Inflammatory macrophage treated with lipopolysaccharide for 1 hour (primary cell): ENCODE measurements around the gene GOLGA6C.
"Not testable (repeated sequence)": the region's sequence is repeated elsewhere in the genome, so short reads cannot be mapped to it uniquely, and the experiment has no call there.

Source experiments
- DNase-seq, 2 donors: peaks; one replicate each; pipeline ENCODE4 v3.0.0-alpha.2; 2020 to 2022

Gene GOLGA6C

DNA sequence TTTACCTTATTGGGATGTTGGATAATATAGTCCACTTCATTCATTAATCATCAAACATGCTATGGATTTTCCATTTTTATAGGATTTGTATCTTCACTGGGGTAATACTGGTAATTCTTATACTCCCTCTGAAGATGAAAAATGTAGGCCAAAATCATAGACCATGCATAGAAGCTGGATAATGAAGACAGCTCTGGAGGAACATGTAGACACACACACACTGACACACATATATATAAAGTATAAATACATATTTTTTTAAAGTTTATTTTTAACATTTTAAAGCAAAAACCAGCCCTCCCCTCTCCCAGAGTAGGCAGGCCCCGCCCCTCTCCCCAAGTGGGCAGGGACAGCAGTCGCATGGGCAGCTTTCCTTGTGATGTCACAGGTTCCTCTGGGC is at the start of gene GOLGA6C:
Gene GOLGA6C, plus strand, starts transcription at position 301 of the 400 bp plus-strand sequence. CDS start 265 bp downstream, outside the sequence.
- not testable (repeated sequence) for DNase-seq

DNA sequence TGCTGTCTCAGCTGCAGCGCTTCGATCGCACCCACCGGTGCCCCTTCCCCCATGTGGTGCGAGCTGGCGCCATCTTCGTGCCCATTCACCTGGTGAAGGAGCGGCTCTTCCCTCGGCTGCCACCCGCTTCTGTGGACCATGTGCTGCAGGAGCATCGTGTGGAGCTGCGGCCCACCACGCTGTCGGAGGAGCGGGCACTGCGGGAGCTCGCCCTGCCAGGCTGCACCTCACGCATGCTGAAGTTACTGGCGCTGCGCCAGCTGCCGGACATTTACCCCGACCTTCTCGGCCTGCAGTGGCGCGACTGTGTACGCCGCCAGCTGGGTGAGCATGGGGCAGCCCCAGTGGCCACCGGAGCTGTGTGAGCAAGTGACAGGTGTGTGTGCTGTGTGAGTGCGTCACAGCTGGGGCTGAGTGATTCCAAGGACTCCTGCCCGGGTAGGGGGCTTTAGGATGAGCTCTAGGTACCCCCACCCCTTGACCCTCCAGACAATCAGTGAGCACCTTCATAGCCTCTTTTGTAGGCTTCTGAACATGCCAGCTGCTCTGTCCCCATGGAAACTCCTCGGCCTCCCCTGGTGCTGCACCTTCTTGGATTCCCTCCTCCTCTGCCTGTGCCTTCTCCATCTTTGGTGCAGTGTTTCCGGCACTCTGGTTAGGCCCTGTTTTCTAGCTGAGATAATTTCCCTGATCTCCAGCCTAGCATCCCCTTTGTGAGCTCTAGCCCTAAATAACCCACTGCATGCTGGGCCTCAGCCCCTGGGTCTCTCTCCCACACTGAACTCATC is 49.4 kb upstream of the GOLGA6C start:
- no peak for DNase-seq

DNA sequence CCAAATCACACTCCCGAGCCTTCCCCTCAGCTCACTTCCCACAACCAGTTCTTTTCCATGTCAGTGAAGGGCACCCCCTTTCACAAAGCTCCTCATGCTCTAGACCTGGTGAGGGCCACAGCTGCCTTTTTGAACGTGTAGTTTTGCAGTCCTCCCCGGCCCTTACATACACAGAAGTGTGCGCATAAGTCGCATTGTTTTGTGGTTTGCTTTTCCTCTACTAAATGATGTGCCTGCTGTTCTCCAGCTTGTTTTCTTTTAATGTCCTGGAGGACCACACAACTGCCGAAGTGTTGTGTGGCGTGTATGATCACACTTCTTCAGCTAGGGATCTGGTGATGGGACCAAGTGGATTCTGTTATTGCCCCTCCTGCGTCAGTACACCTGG is 48.9 kb upstream of the GOLGA6C start:
- no peak for DNase-seq

DNA sequence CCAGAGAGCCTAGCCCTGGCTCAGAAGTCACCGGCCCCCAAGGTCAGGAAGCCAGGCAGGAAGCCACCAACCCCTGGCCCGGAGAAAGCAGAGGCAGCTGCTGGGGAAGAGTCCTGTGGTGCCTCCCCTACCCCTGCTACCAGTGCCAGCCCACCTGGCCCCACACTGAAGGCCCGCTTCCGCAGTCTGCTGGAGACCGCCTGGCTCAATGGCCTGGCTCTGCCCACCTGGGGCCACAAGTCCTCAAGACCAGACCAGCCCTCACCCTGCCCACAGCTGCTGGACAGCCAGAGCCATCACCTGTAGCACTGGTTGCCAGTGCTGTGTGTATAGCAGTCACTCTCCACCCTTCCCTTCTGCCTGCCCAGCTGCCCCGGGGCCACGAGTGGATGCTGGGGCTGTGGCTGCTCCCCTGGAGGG is 47.3 kb upstream of the GOLGA6C start:
- no peak for DNase-seq

DNA sequence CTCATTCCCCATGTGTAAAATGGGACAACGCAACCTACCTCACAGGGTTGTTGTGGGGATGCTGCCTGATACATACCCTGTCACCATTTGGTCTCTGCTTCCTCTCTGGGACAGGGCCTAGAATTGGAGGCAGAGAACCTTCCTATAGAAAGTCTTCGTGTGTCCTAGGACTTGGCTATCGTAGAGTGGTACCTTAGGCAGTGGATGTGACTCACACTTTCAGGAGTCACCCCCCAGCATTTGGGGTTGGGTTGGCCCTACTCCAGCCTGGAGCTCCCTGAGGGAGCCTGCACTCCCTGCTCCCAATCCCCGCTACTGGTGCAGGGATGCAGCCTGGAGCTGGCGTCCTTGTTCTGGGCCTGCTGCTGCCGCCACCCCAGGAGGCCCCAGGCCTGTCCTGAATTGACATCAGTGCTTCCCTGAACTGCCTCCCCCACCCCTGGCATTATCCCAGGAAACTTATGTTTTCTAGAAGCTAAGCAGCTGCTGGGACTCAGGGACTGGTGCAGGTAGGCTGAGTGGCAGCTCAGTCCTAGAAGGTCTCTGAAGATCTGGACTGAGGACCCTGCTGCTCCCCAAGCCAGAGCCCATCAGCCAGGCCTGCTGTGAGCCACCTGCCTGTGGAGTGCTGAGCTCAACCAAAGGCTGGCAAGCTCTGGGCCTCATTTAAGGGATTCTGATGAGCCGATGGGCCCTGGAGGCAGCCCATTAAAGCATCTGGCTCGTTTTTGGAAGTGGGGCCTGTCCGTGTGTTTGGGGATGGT is 46.5 kb upstream of the GOLGA6C start:
- DNase-seq: no peak

DNA sequence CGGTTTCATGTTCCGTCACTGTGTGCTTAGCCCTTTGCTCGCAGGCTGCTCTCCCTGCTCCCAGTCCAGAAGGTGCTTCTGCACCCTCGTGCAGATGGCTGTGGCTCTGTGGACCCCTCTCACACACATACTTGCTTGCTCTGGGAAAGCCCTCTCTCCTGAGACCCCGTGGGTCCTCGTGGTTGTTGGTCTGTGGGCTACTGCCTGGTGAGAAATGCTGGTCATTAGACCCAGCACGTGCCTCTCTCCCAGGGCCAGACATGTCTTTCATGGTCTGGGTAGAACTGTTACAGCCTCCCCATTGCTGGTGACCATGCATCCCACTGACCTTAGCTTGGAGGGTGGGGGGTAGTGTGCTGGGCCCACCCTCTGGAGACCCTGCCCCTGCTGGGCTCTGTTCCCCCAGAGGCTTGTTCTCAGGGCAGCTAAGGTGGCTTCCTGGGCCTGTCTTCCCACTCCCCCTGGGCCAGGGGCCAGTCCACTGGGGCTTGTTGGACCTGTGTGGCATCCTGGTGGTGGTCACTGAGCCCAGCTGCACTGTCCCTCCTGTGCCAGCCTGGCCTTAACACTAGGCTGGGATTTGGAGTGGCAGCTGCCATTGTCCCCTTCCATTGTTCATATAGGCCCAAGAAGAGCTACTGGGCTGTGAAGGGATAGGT is 45.8 kb upstream of the GOLGA6C start:
- DNase-seq: no peak

- no peak for DNase-seq
These were observed 44.8 kb upstream of the GOLGA6C start for GRCh38 chr15:75213212-75213767.

DNA sequence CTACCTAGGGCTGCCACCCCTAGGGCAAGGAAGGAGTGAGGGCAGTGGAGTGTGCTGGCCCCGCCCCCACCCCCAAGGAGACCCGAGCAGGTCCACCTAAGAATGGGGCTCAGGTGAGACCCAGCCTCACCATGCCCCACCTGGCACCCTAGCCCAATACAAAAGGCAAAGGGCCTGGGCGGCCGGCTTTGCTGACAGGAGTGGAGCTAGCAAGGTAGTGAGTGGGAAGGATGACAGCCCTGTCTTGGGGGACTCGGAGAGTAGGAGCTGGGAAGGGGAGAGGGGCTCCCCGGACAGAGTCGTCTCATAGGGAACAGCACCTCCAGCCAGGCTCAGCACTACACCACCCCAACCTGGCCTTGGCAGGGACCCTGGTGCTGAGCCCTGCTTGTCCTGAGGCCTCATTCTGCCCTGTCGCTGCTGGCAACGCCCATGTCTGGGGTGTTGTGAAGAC is 44.3 kb upstream of the GOLGA6C start:
- no peak for DNase-seq

DNA sequence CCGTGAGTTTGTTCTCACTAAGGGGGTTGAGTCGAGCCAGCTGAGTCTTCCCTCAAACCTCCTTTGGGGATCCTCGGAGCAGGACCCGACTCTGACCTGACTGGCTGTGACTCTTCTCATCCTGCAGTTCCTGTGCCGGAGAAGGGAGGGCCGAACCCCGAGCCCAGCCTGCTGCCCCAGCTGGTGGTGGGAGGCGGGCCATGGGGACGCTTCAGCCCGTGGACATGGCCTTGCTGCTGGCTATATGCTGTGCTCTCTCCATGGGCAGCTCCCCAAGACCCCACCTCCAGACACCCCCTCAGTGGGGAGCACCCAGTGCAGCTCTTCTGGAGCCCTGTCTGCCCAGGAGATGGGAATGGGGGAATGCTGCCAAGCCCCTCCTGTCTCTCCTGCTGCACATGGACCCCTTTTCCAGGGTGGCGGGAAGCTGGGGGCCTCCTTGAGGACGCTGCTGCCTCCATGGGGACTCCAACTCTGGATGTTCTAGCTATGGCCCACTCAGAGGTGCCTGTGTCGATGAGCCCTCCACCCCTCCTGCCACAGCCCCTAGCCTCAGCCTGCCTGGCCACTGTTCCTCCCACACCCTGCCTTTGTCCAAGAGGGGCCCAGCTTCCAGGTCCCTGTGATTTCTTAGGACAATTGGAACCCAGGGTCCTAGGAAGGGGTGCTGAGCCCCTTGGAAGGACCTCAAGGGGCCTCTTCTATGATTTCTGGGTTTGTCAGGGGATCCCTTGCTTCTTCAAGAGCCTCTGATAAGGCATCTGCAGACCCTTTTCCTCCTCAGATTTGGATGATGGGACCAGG is 43.6 kb upstream of the GOLGA6C start:
- no peak for DNase-seq

GRCh38 chr15:75215107-75216004 is 42.8 kb upstream of the GOLGA6C start:
- DNase-seq: no peak

- DNase-seq: no peak
These were observed 41.1 kb upstream of the GOLGA6C start for GRCh38 chr15:75217012-75217411.

- not testable (repeated sequence) for DNase-seq
These were observed 40.6 kb upstream of the GOLGA6C start for GRCh38 chr15:75217574-75217973.

- DNase-seq: not testable (repeated sequence)
These were observed 38.6 kb upstream of the GOLGA6C start for GRCh38 chr15:75219507-75219929.

DNA sequence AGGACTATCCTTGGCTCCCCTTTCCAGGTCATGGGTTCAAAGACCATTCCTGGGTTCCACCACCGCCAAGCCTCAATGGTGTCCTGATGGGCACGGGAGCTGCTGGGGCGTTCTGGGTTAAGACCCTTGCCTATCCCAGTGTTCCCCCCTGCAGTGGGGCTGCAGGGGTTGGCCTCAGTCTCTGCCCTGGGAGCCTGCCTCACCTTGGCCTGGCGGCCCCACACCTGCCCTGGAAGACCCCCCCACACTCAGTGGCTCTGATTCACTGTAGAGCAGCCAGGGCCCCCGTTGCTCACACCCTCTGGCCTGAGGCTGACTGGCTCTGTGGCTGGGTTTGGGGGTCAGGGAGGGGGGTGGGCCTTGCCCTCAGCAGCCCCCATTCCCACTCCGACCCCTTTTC is 34.4 kb upstream of the GOLGA6C start:
- DNase-seq: no peak

DNA sequence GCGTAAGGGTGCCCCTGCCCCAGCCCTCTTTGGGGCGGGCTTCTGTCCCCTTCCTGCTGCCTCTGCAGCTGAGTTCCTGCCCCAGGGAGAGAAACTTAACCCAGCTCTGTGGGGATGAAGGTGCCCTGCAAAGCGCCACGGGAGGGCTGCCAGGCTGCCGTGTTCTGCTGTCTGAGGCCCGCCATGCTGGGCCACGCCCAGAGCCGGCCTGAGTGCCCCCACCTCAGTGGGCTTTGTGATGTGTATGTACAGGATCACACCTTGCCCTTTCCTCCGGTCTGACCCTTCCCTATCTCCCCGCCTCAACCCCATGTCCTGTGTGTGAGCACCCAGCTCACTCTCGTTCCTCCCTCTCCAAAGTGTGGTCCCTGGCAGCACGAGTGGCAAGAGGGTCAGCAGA is 33.9 kb upstream of the GOLGA6C start:
- no peak for DNase-seq

DNA sequence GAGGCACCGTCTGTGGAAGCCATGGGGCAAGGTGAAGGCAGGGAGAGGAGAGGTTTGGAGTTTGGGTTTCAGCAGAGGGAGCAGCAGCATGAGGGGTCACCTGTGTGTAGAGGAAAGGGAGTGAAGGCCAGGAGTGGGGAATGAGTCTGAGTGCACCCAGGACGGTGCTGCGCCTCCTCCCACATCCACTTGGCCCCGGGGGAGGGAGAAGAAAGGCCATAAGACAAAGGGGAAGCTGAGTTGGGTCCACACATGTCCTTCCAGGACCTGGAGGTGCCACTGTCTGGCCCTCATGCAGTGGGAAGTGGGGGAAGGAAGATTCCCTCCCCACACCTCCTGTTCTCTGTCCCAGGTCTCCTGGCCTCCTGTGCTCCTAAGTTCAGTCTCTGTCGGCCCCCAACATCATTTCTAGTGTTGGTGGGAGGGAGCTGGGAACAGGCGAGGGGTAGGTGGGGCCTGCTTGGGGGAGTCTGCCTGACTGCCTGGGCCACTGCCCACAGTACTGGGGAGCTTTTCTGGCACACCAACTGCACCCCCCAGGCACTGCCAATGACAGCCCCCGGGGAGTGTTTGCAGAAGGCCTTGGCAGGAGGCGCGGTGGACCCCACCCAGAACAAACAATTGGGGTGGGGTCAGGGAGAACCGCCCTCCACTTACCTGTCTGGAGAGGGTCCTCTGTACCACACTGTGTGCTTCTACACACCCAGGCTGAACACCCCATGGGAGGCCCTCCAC is 32.9 kb upstream of the GOLGA6C start:
- not testable (repeated sequence) for DNase-seq

DNA sequence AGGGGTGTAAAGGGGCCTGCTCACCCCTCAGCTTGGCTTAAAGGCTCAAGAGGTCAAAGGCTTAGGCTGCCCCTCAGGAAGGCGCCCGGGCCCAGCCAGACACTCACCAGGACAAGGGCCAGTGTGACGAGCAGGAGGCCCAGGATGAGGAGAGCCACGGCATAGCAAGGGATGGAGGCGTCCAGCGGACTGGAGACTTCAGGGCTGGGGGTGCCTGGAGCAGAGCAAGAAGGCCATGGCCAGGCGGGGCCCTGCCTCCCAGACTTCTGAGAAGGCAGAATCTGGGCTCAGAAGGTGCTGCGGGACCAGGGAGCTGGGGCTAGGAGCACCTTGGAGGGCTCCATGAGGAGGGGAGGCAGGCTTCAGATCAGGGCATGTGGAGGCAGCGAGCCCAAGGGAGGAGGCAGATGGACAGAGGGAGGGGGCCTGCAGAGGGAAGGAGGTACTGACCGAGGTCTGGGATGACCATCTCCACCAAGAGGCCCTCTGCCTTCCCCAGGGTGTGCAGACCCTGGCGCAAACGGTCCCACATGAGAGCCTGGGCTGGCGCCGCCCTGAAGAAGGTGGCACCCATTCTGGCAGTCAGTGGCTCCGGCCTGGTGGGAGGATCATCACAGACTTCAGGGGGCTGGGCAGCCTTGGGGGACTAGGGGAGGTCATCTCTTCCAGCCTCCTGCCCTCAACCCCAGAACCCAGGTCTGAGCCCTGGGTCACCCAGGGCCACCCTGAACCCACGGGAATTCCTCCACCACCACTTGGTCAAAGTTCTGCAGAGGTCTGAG is 32.0 kb upstream of the GOLGA6C start:
- DNase-seq: no peak

- not testable (repeated sequence) for DNase-seq
These were observed 31.0 kb upstream of the GOLGA6C start for GRCh38 chr15:75227112-75227511.

GRCh38 chr15:75227663-75228280 is 30.4 kb upstream of the GOLGA6C start:
- no peak for DNase-seq
